ENCODE data around the gene P2RX7.

P2RX7 gene

DNA sequence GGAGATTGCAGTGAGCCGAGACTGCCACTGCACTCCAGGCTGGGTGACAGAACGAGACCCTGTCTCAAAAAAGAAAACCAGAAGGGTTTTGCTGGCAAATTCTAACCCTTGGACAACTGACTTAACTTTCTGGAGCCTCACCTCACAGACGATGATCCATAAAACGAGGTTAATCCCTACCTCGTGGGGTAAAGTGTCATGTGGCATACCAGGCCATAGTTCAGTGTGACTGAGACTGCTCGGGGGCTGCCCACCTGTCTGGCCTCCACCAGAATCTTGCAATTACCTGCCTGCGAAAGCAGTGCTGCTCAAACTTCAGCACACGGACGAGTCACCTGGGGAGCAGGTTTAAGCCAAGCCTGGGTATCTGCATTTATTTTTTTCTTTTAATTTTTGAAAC is 104.1 kb downstream of the P2RX7 start:
- DNase-seq: no peak

GRCh38 chr12:121237415-121237814 is 104.7 kb downstream of the P2RX7 start:
- DNase-seq: no peak

Measured in activated CD4-positive, alpha-beta T cell treated with anti-CD3 and anti-CD28 coated beads for 48 hours (primary cell).